ENCODE measurements around the gene RBM20. TPM values are rescaled to one million over a fixed set of nuclear protein-coding genes. Genes with fewer than 3 reads are reported as not detected.
"Not testable (repeated sequence)": the region's sequence is repeated elsewhere in the genome, so short reads cannot be mapped to it uniquely, and the experiment has no call there.

The RBM20 gene
- total RNA-seq, 4 donors from 2014 or later, result 7.4 to 18.4 (median 10.2) TPM

GRCh38 chr10:110664483-110665420, 20.6 kb downstream of the RBM20 start:
- in situ Hi-C loops (cut with MboI; ENCODE audit: low sequenced_read_pairs in 4 of 4), result no loop called here
- peak; percentile 51 to 67 for DNase-seq
- peaks cover 30 to 42% of the 10 kb centered on the region in 2 donors for H3K4me1 ChIP-seq

DNA sequence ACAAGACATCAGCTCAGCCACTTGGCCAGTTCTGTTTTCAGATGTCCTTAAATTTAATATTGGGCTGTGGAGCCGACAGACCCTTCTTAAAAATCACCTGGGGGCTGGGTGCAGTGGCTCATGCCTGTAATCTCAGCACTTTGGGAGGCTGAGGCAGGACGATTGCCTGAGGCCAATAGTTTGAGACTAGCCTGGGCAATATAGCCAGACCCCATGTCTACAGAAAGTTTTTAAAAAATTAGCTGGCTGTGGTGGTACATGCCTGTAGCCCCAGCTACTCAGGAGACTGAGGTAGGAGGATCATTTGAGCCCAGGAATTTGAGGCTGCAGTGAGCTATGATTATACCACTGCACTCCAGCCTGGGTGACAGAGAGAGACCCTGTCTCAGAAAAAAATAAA, 22.1 kb downstream of the RBM20 start:
- ATAC-seq; in situ Hi-C loops (cut with MboI; ENCODE audit: low sequenced_read_pairs in 4 of 4); H3K4me3 ChIP-seq; H3K27me3 ChIP-seq; DNase-seq; H3K9me3 ChIP-seq; intact Hi-C loops (cut with DNase I; ENCODE audit: low total_unique reads); H3K36me3 ChIP-seq: not testable (repeated sequence)
- H3K4me1 ChIP-seq, result peaks cover 39 to 46% of the 10 kb centered on the region in 2 donors
- H3K27ac ChIP-seq, result peak overlapping the region; percentile 89 to 97 (median 94)

More at GRCh38 chr10:110664483-110665420, 20.6 kb downstream of the RBM20 start:
- Histone ChIP-seq H3K4me3 (no peak overlapping the region), H3K36me3 (no peaks in the 10 kb centered on the region), H3K27ac (peak overlapping the region; percentile 89 to 97 (median 94)), H3K9me3 (no peaks in the 10 kb centered on the region), H3K27me3 (no peaks in the 10 kb centered on the region)
- TF ChIP-seq POLR2A (IDR thresholded peaks at IDR 0.05), result no peak
- TF ChIP-seq, protein P1, sequence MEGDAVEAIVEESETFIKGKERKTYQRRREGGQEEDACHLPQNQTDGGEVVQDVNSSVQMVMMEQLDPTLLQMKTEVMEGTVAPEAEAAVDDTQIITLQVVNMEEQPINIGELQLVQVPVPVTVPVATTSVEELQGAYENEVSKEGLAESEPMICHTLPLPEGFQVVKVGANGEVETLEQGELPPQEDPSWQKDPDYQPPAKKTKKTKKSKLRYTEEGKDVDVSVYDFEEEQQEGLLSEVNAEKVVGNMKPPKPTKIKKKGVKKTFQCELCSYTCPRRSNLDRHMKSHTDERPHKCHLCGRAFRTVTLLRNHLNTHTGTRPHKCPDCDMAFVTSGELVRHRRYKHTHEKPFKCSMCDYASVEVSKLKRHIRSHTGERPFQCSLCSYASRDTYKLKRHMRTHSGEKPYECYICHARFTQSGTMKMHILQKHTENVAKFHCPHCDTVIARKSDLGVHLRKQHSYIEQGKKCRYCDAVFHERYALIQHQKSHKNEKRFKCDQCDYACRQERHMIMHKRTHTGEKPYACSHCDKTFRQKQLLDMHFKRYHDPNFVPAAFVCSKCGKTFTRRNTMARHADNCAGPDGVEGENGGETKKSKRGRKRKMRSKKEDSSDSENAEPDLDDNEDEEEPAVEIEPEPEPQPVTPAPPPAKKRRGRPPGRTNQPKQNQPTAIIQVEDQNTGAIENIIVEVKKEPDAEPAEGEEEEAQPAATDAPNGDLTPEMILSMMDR (IDR thresholded peaks at IDR 0.05 in 4 of 5, conservative IDR thresholded peaks at IDR 0.05 in 1 of 5), result no peak
- intact Hi-C loops (cut with DNase I; ENCODE audit: low total_unique reads), result no loop called here
- ATAC-seq, result peak; percentile 61 to 66

DNA sequence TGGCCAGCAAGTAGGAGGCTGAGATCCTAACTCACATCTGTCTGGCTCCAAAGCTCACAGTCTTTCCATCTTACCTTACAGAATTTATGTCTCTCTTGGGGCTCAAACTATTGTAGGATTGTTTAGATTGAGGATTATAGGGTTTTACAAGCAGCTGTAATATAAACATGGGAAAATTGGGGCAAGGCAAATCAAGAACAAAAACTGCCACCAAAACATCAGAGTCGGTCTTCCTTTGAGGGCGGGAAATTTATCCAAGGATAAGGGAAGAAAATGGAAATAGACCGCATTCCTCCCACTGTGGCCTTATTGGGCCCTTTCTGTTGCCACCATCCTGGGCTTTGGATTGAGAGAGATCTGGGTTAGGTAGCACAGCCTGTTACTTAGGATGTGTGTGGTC, 22.5 kb downstream of the RBM20 start:
- intact Hi-C loops (cut with DNase I; ENCODE audit: low total_unique reads), result loop anchor here (1.0 kb wide), 1 partner anchor 30 kb away; no protein-coding TSS in a partner anchor

GRCh38 chr10:110667620-110668343, 23.6 kb downstream of the RBM20 start:
- Histone ChIP-seq H3K36me3 (no peaks in the 10 kb centered on the region), H3K4me3 (peak overlapping the region in 2 of 4 donors; percentile 14 to 35), H3K27ac (peak overlapping the region; percentile 89 to 97 (median 94)), H3K4me1 (peaks cover 42 to 47% of the 10 kb centered on the region in 2 donors), H3K9me3 (no peaks in the 10 kb centered on the region), H3K27me3 (no peaks in the 10 kb centered on the region)
- TF ChIP-seq, protein P1 (IDR thresholded peaks at IDR 0.05 in 4 of 5, conservative IDR thresholded peaks at IDR 0.05 in 1 of 5), result no peak
- peak; percentile 25 to 39 for TF ChIP-seq POLR2A (IDR thresholded peaks at IDR 0.05)
- in situ Hi-C loops (cut with MboI; ENCODE audit: low sequenced_read_pairs in 4 of 4) (no loop called here), intact Hi-C loops (cut with DNase I; ENCODE audit: low total_unique reads) (loop anchor here (1.0 kb wide), 1 partner anchor 31 kb away; no protein-coding TSS in a partner anchor)
- ATAC-seq (peak; percentile 64 to 71), DNase-seq (peak; percentile 36 to 70)

More for the DNA sequence above, 22.5 kb downstream of the RBM20 start:
- in situ Hi-C loops (cut with MboI; ENCODE audit: low sequenced_read_pairs in 4 of 4), result no loop called here
- Histone ChIP-seq H3K4me3 (no peak overlapping the region), H3K27me3 (no peaks in the 10 kb centered on the region), H3K27ac (peak overlapping the region; percentile 89 to 97 (median 94)), H3K4me1 (peaks cover 39 to 46% of the 10 kb centered on the region in 2 donors), H3K36me3 (no peaks in the 10 kb centered on the region), H3K9me3 (no peaks in the 10 kb centered on the region)
- peak; percentile 20 to 22 for TF ChIP-seq POLR2A (IDR thresholded peaks at IDR 0.05)
- TF ChIP-seq, protein P1 (IDR thresholded peaks at IDR 0.05 in 4 of 5, conservative IDR thresholded peaks at IDR 0.05 in 1 of 5), result no peak
- no peak for DNase-seq
- ATAC-seq, result no peak
